HFF-Myc (cell line): ENCODE data around the gene LIN37.
"Not testable (repeated sequence)": the region's sequence is repeated elsewhere in the genome, so short reads cannot be mapped to it uniquely, and the experiment has no call there.

Source experiments
- DNase-seq: peaks from one replicate; pipeline ENCODE4 v3.0.0-alpha.2; 2011; ENCODE audit warnings: low read depth; ENCODE audit errors: extremely low read depth
- H3K4me3 ChIP-seq: replicated peaks from 2 replicates; pipeline ENCODE4 v1.5.1; 2011; ENCODE audit warnings: low read depth, mild to moderate bottlenecking, control low read depth, low read length
- CTCF ChIP-seq: IDR thresholded peaks from 2 replicates; pipeline ENCODE4 v1.5.1; 2012; ENCODE audit warnings: mild to moderate bottlenecking, low read depth, low read length, control low read depth; ENCODE audit errors: missing control alignments

LIN37 gene

DNA sequence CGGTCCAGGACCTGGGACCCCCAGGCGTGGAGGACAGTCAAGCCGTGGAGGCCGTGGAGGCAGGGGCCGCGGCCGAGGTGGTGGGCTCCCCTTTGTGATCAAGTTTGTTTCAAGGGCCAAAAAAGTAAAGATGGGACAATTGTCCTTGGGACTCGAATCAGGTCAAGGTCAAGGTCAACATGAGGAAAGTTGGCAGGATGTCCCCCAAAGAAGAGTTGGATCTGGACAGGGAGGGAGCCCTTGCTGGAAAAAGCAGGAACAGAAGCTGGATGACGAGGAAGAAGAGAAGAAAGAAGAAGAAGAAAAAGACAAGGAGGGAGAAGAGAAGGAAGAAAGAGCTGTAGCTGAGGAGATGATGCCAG lies 28.2 kb upstream of the LIN37 start:
- H3K4me3 ChIP-seq: no peak overlapping the region
- TF ChIP-seq CTCF: no peak
- no peak for DNase-seq

GRCh38 chr19:35720648-35721047 lies 27.7 kb upstream of the LIN37 start:
- TF ChIP-seq CTCF: no peak
- H3K4me3 ChIP-seq: no peak overlapping the region
- DNase-seq: no peak

- TF ChIP-seq CTCF: no peak
- H3K4me3 ChIP-seq: no peak overlapping the region
- DNase-seq: no peak
Measured at GRCh38 chr19:35721374-35721773, 27.0 kb upstream of the LIN37 start.

- no peak overlapping the region for H3K4me3 ChIP-seq
- DNase-seq: no peak
- no peak for TF ChIP-seq CTCF
Measured at GRCh38 chr19:35722461-35722860, 25.9 kb upstream of the LIN37 start.

- DNase-seq: no peak
- no peak overlapping the region for H3K4me3 ChIP-seq
- no peak for TF ChIP-seq CTCF
Measured at GRCh38 chr19:35722897-35723296, 25.5 kb upstream of the LIN37 start.

DNA sequence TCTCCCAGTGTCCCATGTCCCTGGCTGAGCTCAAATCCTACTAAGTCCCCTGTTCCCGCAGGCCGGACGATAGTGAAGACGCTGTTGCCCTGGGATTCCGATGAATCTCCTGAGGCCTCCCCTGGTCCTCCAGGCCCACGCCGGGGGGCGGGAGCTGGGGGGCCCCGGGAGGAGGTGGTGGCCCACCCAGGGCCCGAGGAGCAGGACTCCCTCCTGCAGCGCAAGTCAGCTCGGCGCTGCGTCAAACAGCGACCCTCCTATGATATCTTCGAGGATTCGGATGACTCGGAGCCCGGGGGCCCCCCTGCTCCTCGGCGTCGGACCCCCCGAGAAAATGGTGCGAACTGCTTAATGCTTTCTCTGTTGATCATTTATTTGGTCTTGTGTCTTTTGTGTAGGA lies 24.7 kb upstream of the LIN37 start:
- no peak for DNase-seq
- TF ChIP-seq CTCF: no peak
- H3K4me3 ChIP-seq: no peak overlapping the region

DNA sequence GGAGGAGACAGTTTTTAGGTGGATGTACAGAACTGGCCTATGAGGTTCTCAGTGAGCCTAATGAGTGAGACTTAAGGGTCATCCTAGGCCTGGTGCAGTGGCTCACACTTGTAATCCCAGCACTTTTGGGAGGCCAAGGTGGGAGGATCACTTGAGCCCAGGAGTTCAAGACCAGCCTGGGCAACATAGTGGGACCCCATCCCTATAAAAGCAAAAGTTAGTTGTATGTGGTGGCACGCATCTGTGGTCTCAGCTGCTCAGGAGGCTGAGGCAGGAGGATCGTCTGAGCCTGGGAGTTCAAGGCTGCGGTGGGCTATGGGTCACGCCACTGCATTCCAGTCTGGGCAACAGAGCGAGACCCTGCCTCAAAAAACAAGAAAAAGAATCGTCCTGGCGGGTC lies 24.2 kb upstream of the LIN37 start:
- H3K4me3 ChIP-seq, DNase-seq: not testable (repeated sequence)
